GM12873 (cell line): ENCODE data around the gene RNF149.

Source experiments
- CTCF ChIP-seq: IDR thresholded peaks from 2 replicates; pipeline ENCODE4 v1.5.1; 2012; ENCODE audit warnings: low read depth, mild to moderate bottlenecking, moderate library complexity, low read length, control low read depth; ENCODE audit not compliant: insufficient read depth; ENCODE audit errors: missing control alignments

RNF149 gene

DNA sequence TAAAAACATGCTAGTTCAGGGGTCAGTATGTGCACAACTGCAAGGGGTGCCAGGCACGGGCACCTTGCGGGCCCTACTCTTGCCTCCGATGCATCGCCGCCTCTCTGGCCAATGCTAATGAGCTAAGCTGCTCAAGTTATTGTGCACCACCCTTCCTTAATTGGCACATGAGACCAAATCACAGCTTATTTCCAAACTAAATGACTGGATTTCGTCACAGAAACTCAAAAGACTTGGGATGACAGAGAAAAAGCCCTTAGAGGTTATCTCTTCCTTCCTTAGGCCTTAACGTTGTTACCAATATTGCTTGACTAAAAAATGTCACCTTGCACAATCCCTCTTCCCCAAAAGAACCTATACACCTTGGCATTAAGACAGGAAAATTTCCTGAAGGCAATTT lies 7.7 kb downstream of the RNF149 start:
- TF ChIP-seq CTCF = no peak

- no peak for TF ChIP-seq CTCF
Observed at GRCh38 chr2:101300164-101300563, 8.3 kb downstream of the RNF149 start.

- TF ChIP-seq CTCF = no peak
Observed at GRCh38 chr2:101299604-101300003, 8.9 kb downstream of the RNF149 start.

DNA sequence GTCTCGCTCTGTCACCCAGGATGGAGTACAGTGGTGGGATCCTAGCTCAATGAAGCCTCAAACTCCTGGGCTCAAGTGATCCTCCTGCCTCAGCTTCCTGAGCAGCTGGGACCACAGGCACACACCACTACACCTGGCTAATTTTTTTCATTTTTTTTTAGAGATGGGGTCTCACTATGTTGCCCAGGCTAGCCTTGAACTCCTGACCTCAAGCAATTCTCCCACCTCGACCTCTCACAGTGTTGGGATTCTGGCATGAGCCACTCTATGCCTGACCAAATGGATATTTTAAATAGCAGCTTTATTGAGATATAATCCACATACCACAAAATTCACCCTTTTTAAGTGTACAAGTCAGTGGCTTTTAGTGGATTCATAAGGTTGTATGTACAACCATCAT lies 11.1 kb downstream of the RNF149 start:
- no peak for TF ChIP-seq CTCF

GRCh38 chr2:101296371-101296770 lies 12.1 kb downstream of the RNF149 start:
- TF ChIP-seq CTCF = no peak

DNA sequence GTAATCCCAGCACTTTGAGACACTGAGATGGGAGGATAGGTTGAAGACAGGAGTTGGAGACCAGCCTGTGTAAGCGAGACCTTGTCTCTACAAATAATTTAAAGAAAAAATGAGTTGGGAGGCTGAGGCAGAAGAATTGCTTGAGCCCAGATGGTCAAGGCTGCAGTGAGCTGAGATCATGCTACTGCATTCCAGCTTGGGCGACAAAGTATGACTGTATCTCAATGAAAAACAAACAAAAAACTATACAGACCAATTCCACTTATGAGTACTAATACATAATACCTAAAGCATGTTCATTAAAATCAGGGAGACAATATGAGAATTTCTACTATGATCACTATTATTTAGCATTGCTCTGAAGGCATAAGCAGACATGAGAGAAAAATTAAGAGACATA lies 12.6 kb downstream of the RNF149 start:
- no peak for TF ChIP-seq CTCF

DNA sequence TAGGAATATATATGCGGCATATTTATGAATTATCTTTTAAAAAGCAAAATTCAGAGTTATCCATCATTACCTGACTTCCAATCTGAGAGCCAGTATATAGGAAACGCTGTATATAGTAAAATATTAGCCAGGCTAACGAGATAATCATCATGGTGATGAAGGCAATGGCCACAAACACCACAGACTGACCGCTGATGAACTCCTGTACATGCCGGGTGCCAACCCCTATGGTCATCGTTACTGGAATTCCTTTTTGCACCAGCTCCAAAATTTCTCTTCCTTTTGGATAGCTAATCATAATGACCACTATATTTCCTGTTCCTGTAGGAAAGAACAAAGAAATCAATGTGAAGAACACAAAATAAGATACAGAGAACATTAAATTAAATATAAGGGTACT lies 13.6 kb downstream of the RNF149 start:
- TF ChIP-seq CTCF = no peak
